ENCODE results near the gene GALNT9.

Gene GALNT9

GRCh38 chr12:132324841-132325732 is 4.3 kb downstream of the GALNT9 start:
- no peak for DNase-seq

GRCh38 chr12:132324173-132324572 is 5.2 kb downstream of the GALNT9 start:
- no peak for DNase-seq

GRCh38 chr12:132323171-132324010 is 6.0 kb downstream of the GALNT9 start:
- no peak for DNase-seq

GRCh38 chr12:132322206-132323132 is 6.9 kb downstream of the GALNT9 start:
- DNase-seq, result no peak

- DNase-seq, result no peak
These were observed 7.9 kb downstream of the GALNT9 start for GRCh38 chr12:132321321-132322118.

- DNase-seq, result no peak
These were observed 8.6 kb downstream of the GALNT9 start for GRCh38 chr12:132320767-132321211.

GRCh38 chr12:132319991-132320570 is 9.3 kb downstream of the GALNT9 start:
- DNase-seq, result no peak

GRCh38 chr12:132319359-132319950 is 9.9 kb downstream of the GALNT9 start:
- DNase-seq, result no peak

GRCh38 chr12:132318618-132319033 is 10.8 kb downstream of the GALNT9 start:
- no peak for DNase-seq

GRCh38 chr12:132318135-132318534 is 11.3 kb downstream of the GALNT9 start:
- no peak for DNase-seq

GRCh38 chr12:132317233-132317938 is 12.0 kb downstream of the GALNT9 start:
- DNase-seq, result no peak

GRCh38 chr12:132316497-132317232 is 12.7 kb downstream of the GALNT9 start:
- DNase-seq, result no peak

- no peak for DNase-seq
These were observed 13.4 kb downstream of the GALNT9 start for GRCh38 chr12:132315951-132316350.

- no peak for DNase-seq
These were observed 13.9 kb downstream of the GALNT9 start for GRCh38 chr12:132315507-132315906.

- DNase-seq, result no peak
These were observed 14.7 kb downstream of the GALNT9 start for GRCh38 chr12:132314516-132315233.

GRCh38 chr12:132314035-132314434 is 15.4 kb downstream of the GALNT9 start:
- no peak for DNase-seq

GRCh38 chr12:132313182-132313581 is 16.2 kb downstream of the GALNT9 start:
- no peak for DNase-seq

GRCh38 chr12:132312516-132312915 is 16.9 kb downstream of the GALNT9 start:
- DNase-seq, result no peak

All from CD4-positive, alpha-beta T cell treated with Interferon gamma for 1 hour (primary cell).